Hematopoietic multipotent progenitor cell treated with erythropoietin and hydrocortisone succinate and interleukin-3 and kit ligand, for 8 days (in vitro differentiated cells): Measurements from ENCODE around the gene SYT3.

Experiments
- DNase-seq: peaks from one replicate; pipeline ENCODE4 v3.0.0-alpha.2; 2015

SYT3 gene

GRCh38 chr19:50661023-50661422, 21.3 kb upstream of the SYT3 start:
- no peak for DNase-seq

- DNase-seq: no peak
Measured at GRCh38 chr19:50660088-50660366, 20.3 kb upstream of the SYT3 start.

DNA sequence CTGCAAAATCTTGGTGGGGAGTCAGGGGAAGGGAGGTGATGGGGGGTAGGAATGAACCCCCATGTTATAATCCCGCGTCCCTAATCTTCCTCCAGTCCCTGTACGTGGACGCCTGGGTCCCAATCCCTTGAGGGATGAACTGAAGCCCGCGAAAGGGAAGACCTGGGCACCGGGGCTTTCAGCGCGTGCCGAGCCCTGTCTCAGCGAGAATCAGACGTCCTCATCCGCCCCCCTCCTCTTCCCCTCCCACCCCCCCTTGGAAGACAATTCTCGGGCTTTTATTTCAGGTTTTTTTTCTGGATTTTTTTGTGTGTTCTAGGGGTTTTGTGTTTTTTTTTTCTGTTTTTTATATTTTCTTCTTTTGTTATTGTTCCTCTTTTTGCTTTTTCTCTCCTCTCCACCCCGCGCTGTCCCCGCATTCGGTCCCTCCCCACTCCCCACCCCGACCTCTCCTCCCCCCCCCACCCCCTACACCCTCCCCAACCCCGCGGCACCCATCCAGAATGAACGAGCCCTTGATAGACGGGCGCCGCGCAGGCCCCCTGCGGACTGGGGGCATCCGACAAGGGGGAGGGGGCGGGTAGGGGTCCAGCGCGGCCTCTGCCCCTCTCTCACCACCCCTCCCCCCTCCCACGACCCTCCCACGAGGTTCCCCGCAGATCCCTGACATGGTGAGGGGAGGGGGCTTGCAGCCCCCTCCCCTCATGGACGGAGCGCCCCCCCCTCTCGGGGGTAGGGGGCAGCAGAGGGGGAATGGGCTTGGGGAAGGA, 19.8 kb upstream of the SYT3 start:
- no peak for DNase-seq

- DNase-seq: peak; percentile 87
Measured at GRCh38 chr19:50658441-50659317, 19.0 kb upstream of the SYT3 start.

- DNase-seq: peak; percentile 99
Measured at GRCh38 chr19:50657712-50658440, 18.2 kb upstream of the SYT3 start.

DNA sequence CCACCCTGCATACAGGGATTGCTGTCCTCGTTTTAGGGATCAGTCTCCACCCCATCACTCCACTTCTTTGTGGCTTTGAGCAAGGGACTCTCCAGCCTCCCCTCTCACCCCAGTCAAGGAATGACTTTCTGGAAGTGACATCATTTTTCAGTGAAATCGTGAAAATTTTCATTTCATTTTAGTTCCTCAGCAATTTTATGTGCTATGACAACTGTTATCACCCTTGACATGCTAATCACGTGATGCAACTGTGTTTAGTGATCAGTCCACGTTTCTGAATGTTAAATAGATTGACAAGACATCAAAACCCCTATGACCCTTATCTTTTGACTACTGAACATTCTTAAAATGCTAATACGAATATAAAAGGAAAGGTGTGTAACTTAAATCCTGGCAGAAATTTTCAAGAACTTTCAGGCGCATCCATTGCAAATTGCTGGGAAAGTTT, 17.6 kb upstream of the SYT3 start:
- DNase-seq: peak; percentile 34

DNA sequence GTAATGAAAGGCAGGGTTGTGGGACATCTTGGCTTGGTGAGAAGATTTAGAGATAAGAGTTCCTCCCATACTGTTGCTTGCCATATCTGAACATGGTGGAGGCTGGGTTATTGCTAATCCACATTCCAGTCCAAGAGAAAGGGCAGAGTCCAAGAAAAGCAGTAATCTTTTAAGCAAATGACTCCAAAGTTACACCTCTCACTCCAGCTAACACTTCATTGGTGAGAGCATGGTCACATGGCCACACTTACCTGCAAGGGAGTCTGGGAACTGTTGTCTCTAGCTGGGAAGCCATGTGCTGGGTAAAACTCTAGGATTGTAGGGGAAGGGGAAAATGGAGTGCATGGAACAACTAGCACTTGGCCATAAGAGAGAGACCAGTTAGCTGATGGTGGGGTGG, 15.2 kb upstream of the SYT3 start:
- DNase-seq: no peak

DNA sequence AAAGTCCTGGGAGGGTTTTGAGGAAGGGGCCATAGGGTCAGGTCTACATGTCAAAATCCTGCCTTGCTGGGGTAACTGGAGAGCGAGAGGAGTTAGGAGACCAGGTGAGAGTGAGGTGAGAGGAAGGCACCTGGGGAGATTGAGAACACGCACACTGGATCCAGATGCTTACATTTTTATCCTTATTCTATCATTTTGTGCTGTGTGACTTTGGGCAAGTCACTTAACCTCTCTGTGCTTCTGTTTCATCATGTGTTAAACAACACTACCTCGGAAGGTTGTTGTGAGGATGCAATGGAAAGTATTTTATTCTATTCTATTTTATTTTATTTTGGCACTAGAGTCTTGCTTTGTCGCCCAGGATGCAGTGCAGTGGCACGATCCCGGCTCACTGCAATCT, 13.0 kb upstream of the SYT3 start:
- no peak for DNase-seq

- no peak for DNase-seq
Measured at GRCh38 chr19:50651174-50651573, 11.5 kb upstream of the SYT3 start.

- DNase-seq: peak; percentile 43
Measured at GRCh38 chr19:50649433-50650391, 10.0 kb upstream of the SYT3 start, which contains the start of gene C19orf81. Gene C19orf81 (plus strand): TSS chr19:50649445. CDS start chr19:50649445, 0 bp downstream.

GRCh38 chr19:50648659-50649058, 9.0 kb upstream of the SYT3 start:
- no peak for DNase-seq

- no peak for DNase-seq
Measured at GRCh38 chr19:50647879-50648615, 8.4 kb upstream of the SYT3 start.

DNA sequence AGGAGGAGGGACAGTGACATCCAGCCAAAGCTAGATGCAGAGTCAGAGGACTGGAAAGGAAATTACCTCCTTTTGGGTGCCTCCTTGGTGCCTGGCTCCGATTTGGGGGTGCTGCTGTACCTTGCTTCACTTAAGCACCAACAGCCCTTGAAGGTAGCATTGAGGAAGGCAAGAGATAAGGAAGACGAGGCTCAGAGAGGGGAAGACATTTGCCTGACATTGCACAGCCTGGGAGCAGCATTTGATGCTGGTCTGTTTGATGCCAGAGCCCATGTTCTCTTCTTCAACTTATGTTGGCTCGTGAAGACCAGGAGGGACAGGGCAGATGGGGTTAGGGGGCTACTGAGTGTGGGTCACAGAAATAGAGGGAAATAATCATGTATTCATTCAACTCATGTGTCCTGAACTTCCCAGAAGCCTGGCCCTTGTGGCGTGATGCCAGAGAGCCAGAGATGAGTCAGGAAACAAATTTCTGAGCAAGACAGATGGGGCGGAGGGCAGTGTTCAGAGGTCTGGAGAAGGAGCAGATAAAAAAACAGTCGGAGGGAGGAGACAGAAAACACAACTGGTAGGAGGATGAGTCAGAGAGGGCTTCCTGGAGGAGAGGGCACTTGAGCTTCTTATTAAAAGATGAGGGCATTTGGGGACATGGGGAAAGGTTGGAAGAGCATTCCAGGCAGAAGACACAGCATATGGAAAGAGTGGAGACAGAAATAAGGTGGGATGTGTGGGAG, 6.6 kb upstream of the SYT3 start:
- DNase-seq: peak; percentile 77

DNA sequence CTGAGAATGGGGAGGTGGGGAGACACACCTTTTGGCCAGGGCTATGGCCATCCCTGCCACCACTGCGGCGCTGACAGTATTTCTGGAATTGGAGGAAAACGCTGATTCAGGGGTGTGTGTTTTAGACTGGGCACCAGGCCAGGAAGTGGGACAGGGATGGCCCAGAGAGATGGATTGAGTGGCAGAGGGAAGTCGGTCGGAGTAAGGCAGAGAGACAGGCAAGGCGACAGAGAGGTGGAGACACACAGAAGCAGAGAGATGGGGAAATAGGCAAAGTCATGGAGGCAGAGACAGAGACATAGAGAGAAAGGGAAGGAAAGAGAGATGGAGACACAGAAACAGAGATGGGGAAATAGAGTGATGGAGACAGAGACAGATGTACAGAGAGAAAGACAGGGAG, 5.4 kb upstream of the SYT3 start:
- DNase-seq: no peak

- no peak for DNase-seq
Measured at GRCh38 chr19:50644315-50644915, 4.7 kb upstream of the SYT3 start.

DNA sequence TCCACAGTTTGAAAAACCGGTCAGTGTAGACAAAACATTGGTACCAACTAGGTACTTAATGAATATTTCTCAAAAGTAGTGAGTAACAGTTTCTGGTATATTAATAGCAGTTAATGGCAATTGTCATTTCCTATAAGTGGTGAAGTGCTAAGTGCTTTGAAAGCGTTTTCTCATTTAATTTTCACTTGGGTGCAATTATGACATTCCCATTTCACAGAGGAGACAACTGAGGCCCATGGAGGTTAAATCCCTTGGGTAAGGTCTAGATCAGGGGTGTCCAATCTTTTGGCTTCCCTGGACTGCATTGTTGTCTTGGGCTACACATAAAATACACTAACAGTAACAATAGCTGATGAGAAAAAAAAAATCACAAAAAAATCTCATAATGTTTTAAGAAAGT, 687 bp upstream of the SYT3 start:
- DNase-seq: no peak

DNA sequence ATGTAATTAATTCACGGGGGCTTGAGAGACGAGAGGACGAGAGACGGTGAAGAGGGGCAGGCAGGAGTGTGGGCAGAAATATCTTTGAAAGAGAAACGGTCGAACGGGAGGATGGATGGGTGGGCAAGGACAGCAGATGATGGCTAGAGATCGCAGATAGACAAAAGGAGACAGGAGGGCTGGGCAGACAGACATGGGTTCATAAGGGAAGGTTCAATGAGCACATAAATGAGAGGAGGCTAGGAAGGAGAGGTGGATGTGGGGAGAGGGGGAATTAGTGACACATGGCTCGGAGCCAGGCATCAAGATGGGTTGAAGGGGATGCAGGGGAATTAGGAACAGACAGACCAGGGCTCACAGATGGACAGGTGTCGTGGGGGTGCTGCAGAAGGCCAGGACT, 1.1 kb downstream of the SYT3 start:
- no peak for DNase-seq

- no peak for DNase-seq
Measured at GRCh38 chr19:50636317-50637085, 3.2 kb downstream of the SYT3 start.

DNA sequence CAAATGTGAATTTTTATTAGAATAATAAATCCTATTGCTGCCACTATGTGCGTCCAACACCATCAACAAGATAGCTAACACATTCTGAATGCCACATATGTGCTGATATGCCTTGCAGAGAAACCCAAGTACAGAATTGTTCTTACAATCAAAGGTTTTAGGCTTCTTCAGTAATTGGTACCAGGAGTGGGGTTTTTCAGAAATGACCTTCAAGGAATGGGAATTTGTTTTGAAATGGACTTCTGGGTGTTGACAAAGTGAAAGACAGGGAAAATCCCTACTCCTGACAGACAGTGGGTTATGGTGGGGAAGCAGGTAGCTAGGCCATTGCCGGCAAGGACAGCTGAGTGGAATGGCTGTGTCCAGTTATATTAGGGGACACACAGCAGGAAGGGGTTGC, 5.7 kb downstream of the SYT3 start:
- no peak for DNase-seq

DNA sequence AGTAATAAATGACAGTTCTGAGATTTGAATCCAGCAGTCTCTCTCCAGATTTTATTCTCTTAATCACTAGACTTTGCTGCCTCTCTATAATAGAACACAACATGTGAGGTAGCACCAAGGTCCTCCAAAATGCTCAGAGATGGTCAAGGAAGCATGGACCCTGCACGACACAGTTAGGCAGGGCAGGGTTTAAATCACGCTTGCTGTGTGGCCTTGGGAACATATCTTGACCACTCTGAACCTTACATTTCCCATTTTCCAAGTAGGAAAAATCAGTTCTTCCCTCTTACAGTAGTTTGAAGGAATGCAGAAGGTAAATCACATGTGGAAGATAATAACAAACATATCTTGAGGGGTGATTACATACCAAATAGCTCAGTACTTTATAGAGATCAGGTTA, 6.3 kb downstream of the SYT3 start:
- DNase-seq: no peak
